ENCODE data around the gene G2E3.
"Not testable (repeated sequence)": the region's sequence is repeated elsewhere in the genome, so short reads cannot be mapped to it uniquely, and the experiment has no call there.

Gene G2E3

DNA sequence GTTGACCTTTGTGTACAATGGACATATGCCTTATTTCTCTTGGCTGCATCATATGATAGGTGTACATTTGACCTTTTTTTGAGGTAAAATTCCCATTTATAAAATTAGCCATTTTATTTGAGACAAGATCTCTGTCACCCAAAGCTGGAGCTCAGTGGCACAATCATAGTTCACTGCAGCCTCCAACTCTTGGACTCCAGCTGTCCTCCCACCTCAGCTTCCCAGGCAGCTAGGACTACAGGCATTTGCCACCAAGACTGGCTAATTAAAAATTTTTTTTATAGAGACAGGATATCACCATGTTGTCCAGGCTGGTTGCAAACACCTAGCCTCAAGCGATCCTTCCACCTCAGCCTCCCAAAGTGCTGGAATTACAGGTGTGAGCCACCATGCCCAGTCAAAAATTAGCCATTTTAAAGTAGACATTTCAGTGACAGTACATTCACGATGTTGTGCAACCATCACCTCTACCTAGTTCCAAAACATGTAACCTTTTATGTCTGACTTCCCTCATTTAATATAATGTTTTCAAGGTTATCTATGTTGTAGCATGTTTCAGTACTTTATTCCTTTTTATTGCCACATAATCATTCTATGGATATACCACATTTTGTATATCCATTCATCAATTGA lies 5.4 kb downstream of the G2E3 start:
- DNase-seq (ENCODE audit: low spot score), result no peak

- DNase-seq (ENCODE audit: low spot score), result no peak
Observed at GRCh38 chr14:30564868-30565248, 5.9 kb downstream of the G2E3 start.

- DNase-seq (ENCODE audit: low spot score), result no peak
Observed at GRCh38 chr14:30569216-30569902, 10.4 kb downstream of the G2E3 start.

- no peak for DNase-seq (ENCODE audit: low spot score)
Observed at GRCh38 chr14:30569903-30570226, 10.9 kb downstream of the G2E3 start.

- no peak for DNase-seq (ENCODE audit: low spot score)
Observed at GRCh38 chr14:30572237-30572636, 13.3 kb downstream of the G2E3 start.

GRCh38 chr14:30572771-30573170 lies 13.8 kb downstream of the G2E3 start:
- DNase-seq (ENCODE audit: low spot score), result no peak

- DNase-seq (ENCODE audit: low spot score), result no peak
Observed at GRCh38 chr14:30573226-30573814, 14.4 kb downstream of the G2E3 start.

DNA sequence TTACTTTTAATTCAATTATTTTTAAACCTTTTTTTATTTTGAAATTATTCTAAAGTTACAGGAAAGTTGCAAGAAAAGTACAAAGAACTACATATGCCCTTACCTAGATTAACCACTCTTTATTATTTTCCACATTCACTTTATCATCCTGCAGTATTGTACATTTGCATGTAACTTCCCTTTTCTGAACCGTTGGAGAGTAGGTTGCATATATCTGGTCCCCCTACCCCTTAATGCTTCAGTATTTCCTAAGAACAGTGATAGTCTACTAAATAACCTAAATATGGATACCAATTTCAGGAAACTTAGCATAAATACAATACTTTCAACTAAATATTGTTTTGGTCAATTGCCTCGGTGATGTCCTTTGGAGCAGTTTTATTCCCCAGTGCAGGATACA lies 15.0 kb downstream of the G2E3 start:
- DNase-seq (ENCODE audit: low spot score), result no peak

GRCh38 chr14:30574777-30575176 lies 15.8 kb downstream of the G2E3 start:
- DNase-seq (ENCODE audit: low spot score), result not testable (repeated sequence)

- not testable (repeated sequence) for DNase-seq (ENCODE audit: low spot score)
Observed at GRCh38 chr14:30576333-30576732, 17.4 kb downstream of the G2E3 start.

GRCh38 chr14:30580616-30581282 lies 21.8 kb downstream of the G2E3 start:
- DNase-seq (ENCODE audit: low spot score), result no peak

DNA sequence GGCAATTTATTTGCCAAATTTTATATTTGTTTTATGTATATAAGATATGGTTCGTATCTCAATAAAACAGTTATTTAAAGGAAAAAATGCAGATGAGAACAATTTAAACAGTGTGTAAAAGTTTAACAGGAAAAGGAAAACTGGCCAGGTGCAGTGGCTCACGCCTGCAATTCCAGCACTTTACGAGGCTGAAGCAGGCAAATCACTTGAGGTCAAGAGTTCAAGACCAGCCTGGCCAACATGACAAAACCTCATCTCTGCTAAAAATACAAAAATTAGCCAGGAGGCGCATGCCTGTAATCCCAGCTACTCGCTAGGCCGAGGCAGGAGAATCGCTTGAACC lies 22.3 kb downstream of the G2E3 start:
- DNase-seq (ENCODE audit: low spot score), result no peak

- DNase-seq (ENCODE audit: low spot score), result no peak
Observed at GRCh38 chr14:30582376-30582775, 23.4 kb downstream of the G2E3 start.

- no peak for DNase-seq (ENCODE audit: low spot score)
Observed at GRCh38 chr14:30584058-30584630, 25.2 kb downstream of the G2E3 start.

DNA sequence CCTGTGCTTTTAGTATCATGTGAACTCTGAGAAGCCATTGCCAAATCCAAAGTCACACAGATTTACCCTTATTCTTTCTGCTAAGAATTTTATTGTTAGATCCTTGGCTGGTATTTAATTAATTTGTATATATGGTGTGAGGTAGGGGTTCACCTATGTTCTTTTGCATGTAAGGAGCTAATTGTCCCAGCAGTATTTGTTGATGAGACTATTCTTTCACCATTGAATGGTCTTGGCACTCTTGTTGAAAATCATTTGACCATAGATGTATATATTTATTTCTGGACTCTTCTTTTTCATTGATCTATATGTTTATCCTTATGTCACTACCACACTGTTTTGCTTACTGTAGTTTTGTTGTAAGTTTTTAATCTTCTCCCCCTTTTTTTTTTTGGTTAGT lies 26.2 kb downstream of the G2E3 start:
- DNase-seq (ENCODE audit: low spot score), result no peak

- no peak for DNase-seq (ENCODE audit: low spot score)
Observed at GRCh38 chr14:30587141-30587540, 28.2 kb downstream of the G2E3 start.

DNA sequence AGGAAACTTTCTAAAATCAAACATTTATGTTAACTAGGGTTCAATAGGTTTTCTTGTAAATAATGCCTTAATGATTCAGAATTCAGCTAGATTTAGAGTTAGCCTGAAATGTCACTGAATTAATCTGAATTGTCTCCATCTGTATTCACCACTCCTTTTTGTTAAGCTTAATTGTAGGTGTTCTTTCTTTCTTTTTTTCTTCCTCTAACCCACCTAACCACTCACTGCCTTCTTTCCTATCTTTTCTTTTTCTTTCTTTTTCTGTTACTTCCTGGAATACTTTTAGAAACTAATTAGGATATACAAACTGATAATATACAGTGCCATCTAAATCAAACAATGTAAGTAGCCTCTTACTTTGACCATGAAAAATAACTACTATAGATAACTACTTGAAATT lies 29.9 kb downstream of the G2E3 start:
- no peak for DNase-seq (ENCODE audit: low spot score)

- no peak for DNase-seq (ENCODE audit: low spot score)
Observed at GRCh38 chr14:30596935-30597334, 38.0 kb downstream of the G2E3 start.

- DNase-seq (ENCODE audit: low spot score), result no peak
Observed at GRCh38 chr14:30597504-30597903, 38.5 kb downstream of the G2E3 start.

- no peak for DNase-seq (ENCODE audit: low spot score)
Observed at GRCh38 chr14:30600922-30601918, 42.3 kb downstream of the G2E3 start.

GRCh38 chr14:30603402-30603801 lies 44.4 kb downstream of the G2E3 start:
- DNase-seq (ENCODE audit: low spot score), result no peak

GRCh38 chr14:30604696-30605095 lies 45.7 kb downstream of the G2E3 start:
- not testable (repeated sequence) for DNase-seq (ENCODE audit: low spot score)
